ENCODE data around the gene RAD51B. TPM values are rescaled to one million over a fixed set of nuclear protein-coding genes. Genes with fewer than 3 reads are reported as not detected.
A peak's percentile ranks its signal among the peaks of the same experiment; 100 is the strongest.

RAD51B gene
- polyA plus RNA-seq, 3 donors = 3.6 to 11.6 (median 9.4) TPM

DNA sequence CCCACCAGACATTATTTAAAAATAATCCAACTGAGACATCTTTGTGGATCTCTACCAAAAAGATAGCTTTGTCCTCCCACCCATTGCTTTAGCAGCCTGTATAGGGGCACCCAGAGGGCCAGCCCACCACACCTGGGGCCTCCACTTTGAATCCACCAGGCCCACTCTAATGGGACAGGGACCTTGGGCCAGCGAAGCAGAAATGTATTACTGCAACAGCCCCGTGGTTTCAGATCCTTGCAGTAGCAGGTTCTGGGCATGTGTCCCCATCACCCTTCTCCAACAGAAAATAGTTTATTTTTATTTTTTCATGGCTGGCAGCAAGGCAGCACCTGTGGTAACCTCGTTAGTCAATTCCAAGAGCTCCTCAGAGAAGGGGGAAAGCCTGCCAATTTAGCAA lies 754.9 kb downstream of the RAD51B start:
- H3K9me3 Mint-ChIP-seq = peaks cover 0 to 9% (median 4%) of the 10 kb centered on the region in 7 donors

DNA sequence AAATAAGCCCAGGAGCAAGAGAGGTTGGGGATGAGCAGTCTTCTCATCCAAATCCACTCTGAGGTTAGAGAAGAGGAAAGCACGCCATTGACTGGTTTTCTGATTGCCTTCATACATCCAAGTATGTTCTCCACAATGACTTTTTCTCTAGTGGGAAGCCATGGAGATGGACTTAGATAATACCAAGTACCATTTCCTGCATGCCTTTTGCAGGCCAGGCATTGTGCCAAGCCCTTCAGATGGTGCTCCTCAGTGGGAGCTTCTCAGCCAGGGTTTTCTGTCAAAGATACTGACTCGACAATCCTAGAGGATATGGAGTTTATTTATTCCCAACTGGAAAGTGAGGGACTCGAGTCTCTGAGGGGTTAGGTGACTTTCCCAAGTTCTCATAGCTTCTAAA lies 755.3 kb downstream of the RAD51B start:
- TF ChIP-seq, protein P1, sequence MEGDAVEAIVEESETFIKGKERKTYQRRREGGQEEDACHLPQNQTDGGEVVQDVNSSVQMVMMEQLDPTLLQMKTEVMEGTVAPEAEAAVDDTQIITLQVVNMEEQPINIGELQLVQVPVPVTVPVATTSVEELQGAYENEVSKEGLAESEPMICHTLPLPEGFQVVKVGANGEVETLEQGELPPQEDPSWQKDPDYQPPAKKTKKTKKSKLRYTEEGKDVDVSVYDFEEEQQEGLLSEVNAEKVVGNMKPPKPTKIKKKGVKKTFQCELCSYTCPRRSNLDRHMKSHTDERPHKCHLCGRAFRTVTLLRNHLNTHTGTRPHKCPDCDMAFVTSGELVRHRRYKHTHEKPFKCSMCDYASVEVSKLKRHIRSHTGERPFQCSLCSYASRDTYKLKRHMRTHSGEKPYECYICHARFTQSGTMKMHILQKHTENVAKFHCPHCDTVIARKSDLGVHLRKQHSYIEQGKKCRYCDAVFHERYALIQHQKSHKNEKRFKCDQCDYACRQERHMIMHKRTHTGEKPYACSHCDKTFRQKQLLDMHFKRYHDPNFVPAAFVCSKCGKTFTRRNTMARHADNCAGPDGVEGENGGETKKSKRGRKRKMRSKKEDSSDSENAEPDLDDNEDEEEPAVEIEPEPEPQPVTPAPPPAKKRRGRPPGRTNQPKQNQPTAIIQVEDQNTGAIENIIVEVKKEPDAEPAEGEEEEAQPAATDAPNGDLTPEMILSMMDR (IDR thresholded peaks at IDR 0.05) = no peak
- H2AFZ ChIP-seq (ENCODE audit: insufficient read depth, low read depth, low read length, poor library complexity, severe bottlenecking) = no peak overlapping the region
- no peaks in the 10 kb centered on the region for H4K20me1 ChIP-seq (ENCODE audit: insufficient read depth, low read length)
- peak overlapping the region in 5 of 7 donors; percentile 72 to 100 (median 99) for H3K27ac Mint-ChIP-seq
- H3K27ac ChIP-seq (ENCODE audit: low read depth in 1 of 2, low read length in 2 of 2) = peak overlapping the region in 1 of 2 donors; percentile 89
- H3K4me2 ChIP-seq (replicated peaks; ENCODE audit: extremely low read depth, low read length, poor library complexity, severe bottlenecking) = no peak overlapping the region
- H3K4me1 ChIP-seq (ENCODE audit: control insufficient read depth in 1 of 2, insufficient read depth in 2 of 2, low read length in 2 of 2) = peaks cover 56 to 58% of the 10 kb centered on the region in 2 donors
- intact Hi-C loops (cut with micrococcal nuclease) = loop anchor here (5.0 kb wide), 4 partner anchors 107 to 217 kb away; partner anchors contain the start of gene ZFP36L1 (in 2 of the 2)
- no peak overlapping the region for H3K4me3 Mint-ChIP-seq
- peaks cover 58% of the 10 kb centered on the region for H3K4me1 Mint-ChIP-seq
- H3K27me3 ChIP-seq (ENCODE audit: control insufficient read depth in 2 of 2, insufficient read depth in 2 of 2, low read length in 2 of 2) = no peaks in the 10 kb centered on the region
- no peak overlapping the region for H3K4me3 ChIP-seq (replicated peaks in 1 of 3; ENCODE audit: low read depth in 2 of 3, low read length in 3 of 3)
- peaks cover 0 to 2% (median 2%) of the 10 kb centered on the region in 3 donors for H3K27me3 Mint-ChIP-seq (ENCODE audit: low read depth in 3 of 3)
- 100% methylated on average over 1 of the region's 3 CpGs for WGBS (ENCODE audit: insufficient coverage)
- H3K36me3 ChIP-seq (replicated peaks in 1 of 2; ENCODE audit: control insufficient read depth in 1 of 2, insufficient read depth in 2 of 2, low read length in 2 of 2) = no peaks in the 10 kb centered on the region
- H3K79me2 ChIP-seq (ENCODE audit: insufficient read depth, low read length) = no peaks in the 10 kb centered on the region
- no peaks in the 10 kb centered on the region for H3K9me3 ChIP-seq (replicated peaks in 1 of 2; ENCODE audit: control insufficient read depth in 1 of 2, insufficient read depth in 1 of 2, low read length in 2 of 2)
- no peak for DNase-seq
- H3K9ac ChIP-seq (ENCODE audit: insufficient read depth, low read length, poor library complexity, severe bottlenecking) = no peak overlapping the region
- H3K36me3 Mint-ChIP-seq = peaks cover 10 to 13% of the 10 kb centered on the region in 2 donors
- H3K9me3 Mint-ChIP-seq = peaks cover 0 to 9% (median 4%) of the 10 kb centered on the region in 7 donors

More for the DNA sequence above, 754.9 kb downstream of the RAD51B start:
- no peak overlapping the region for H3K27ac ChIP-seq (ENCODE audit: low read depth in 1 of 2, low read length in 2 of 2)
- H3K9me3 ChIP-seq (replicated peaks in 1 of 2; ENCODE audit: control insufficient read depth in 1 of 2, insufficient read depth in 1 of 2, low read length in 2 of 2) = no peaks in the 10 kb centered on the region
- WGBS (ENCODE audit: insufficient coverage) = 63% methylated on average over 2 of the region's 3 CpGs
- no peak overlapping the region for H3K4me3 Mint-ChIP-seq
- peak overlapping the region in 3 of 7 donors; percentile 2 to 73 (median 47) for H3K27ac Mint-ChIP-seq
- H3K79me2 ChIP-seq (ENCODE audit: insufficient read depth, low read length) = no peaks in the 10 kb centered on the region
- TF ChIP-seq, protein P1 (IDR thresholded peaks at IDR 0.05) = no peak
- no peaks in the 10 kb centered on the region for H4K20me1 ChIP-seq (ENCODE audit: insufficient read depth, low read length)
- no peak overlapping the region for H2AFZ ChIP-seq (ENCODE audit: insufficient read depth, low read depth, low read length, poor library complexity, severe bottlenecking)
- no peak overlapping the region for H3K4me2 ChIP-seq (replicated peaks; ENCODE audit: extremely low read depth, low read length, poor library complexity, severe bottlenecking)
- H3K4me1 Mint-ChIP-seq = peaks cover 53% of the 10 kb centered on the region
- intact Hi-C loops (cut with micrococcal nuclease) = no loop called here
- peaks cover 52 to 55% of the 10 kb centered on the region in 2 donors for H3K4me1 ChIP-seq (ENCODE audit: control insufficient read depth in 1 of 2, insufficient read depth in 2 of 2, low read length in 2 of 2)
- peaks cover 0 to 3% (median 2%) of the 10 kb centered on the region in 3 donors for H3K27me3 Mint-ChIP-seq (ENCODE audit: low read depth in 3 of 3)
- H3K36me3 ChIP-seq (replicated peaks in 1 of 2; ENCODE audit: control insufficient read depth in 1 of 2, insufficient read depth in 2 of 2, low read length in 2 of 2) = no peaks in the 10 kb centered on the region
- DNase-seq = no peak
- H3K4me3 ChIP-seq (replicated peaks in 1 of 3; ENCODE audit: low read depth in 2 of 3, low read length in 3 of 3) = no peak overlapping the region
- H3K27me3 ChIP-seq (ENCODE audit: control insufficient read depth in 2 of 2, insufficient read depth in 2 of 2, low read length in 2 of 2) = no peaks in the 10 kb centered on the region
- H3K9ac ChIP-seq (ENCODE audit: insufficient read depth, low read length, poor library complexity, severe bottlenecking) = no peak overlapping the region
- peaks cover 10 to 13% of the 10 kb centered on the region in 2 donors for H3K36me3 Mint-ChIP-seq
